Measurements from ENCODE around the gene PNCK.

DNA sequence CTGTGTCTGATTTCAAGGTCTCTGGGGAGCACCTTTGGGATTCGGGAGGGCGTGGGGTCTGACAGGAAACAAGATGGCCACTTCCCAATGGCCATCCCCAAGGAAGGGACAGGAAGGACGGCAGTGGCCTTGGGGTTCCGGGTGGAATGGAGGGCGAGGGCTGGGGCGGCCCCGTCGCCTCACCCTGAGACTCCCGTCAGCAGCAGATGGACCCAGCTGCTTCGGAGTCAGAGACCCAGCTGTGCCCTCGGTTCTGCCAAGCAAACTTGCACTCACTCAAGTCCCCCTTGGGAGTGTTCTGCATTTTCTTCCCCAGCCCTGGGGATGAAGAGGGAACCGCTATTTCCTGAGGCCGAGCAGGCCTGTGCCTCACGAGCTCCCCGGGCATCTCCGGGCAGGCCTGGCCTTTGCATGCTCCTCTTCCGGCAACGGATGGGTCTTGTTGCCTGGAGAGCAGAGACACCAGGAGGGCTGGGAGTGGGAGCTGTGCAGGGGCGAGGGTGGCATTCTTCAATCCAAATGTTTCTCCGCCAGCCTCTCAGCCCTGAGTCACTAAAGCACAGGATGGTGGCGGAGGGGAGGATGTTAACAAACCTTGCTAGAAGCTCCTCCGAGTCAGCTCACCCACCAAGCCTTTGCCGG lies 33.4 kb downstream of the PNCK start:
- TF ChIP-seq, protein P1, sequence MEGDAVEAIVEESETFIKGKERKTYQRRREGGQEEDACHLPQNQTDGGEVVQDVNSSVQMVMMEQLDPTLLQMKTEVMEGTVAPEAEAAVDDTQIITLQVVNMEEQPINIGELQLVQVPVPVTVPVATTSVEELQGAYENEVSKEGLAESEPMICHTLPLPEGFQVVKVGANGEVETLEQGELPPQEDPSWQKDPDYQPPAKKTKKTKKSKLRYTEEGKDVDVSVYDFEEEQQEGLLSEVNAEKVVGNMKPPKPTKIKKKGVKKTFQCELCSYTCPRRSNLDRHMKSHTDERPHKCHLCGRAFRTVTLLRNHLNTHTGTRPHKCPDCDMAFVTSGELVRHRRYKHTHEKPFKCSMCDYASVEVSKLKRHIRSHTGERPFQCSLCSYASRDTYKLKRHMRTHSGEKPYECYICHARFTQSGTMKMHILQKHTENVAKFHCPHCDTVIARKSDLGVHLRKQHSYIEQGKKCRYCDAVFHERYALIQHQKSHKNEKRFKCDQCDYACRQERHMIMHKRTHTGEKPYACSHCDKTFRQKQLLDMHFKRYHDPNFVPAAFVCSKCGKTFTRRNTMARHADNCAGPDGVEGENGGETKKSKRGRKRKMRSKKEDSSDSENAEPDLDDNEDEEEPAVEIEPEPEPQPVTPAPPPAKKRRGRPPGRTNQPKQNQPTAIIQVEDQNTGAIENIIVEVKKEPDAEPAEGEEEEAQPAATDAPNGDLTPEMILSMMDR (IDR thresholded peaks at IDR 0.05) = no peak
- no peak for TF ChIP-seq POLR2A (IDR thresholded peaks at IDR 0.05)
